Neural cell (in vitro differentiated cells): ENCODE results near the gene SLC37A3.

Experiments
- EP300 ChIP-seq: fragments of 450-650 bp; conservative IDR thresholded peaks from 2 replicates; pipeline ENCODE4 v1.6.1; 2014; ENCODE audit warnings: antibody characterized with exemption, mild to moderate bottlenecking, moderate library complexity; ENCODE audit not compliant: poor library complexity, severe bottlenecking
- EZH2 ChIP-seq: fragments of 200-600, 300-800 bp; shearing (Covaris generic), sonication (generic); IDR thresholded peaks from 2 replicates; pipeline ENCODE4 v1.6.1; 2014; ENCODE audit warnings: antibody characterized with exemption, low read length, borderline replicate concordance, mild to moderate bottlenecking; ENCODE audit not compliant: insufficient read depth, poor library complexity, severe bottlenecking
- POLR2AphosphoS5 ChIP-seq: IDR thresholded peaks from 2 replicates; pipeline ENCODE4 v1.6.1; 2012
- RAD21 ChIP-seq: fragments of 450-650 bp; conservative IDR thresholded peaks from 2 replicates; pipeline ENCODE4 v1.6.1; 2014; ENCODE audit warnings: antibody characterized with exemption, mild to moderate bottlenecking, moderate library complexity
- TAF1 ChIP-seq: IDR thresholded peaks from 2 replicates; pipeline ENCODE4 v1.6.1; 2012; ENCODE audit warnings: low read depth
- TF ChIP-seq, protein P1 (sequence below): fragments of 450-650 bp; IDR thresholded peaks from 2 replicates; pipeline ENCODE4 v1.5.1; 2014; ENCODE audit warnings: antibody characterized with exemption, mild to moderate bottlenecking, moderate library complexity; ENCODE audit not compliant: poor library complexity, severe bottlenecking
- TF ChIP-seq, protein P2 (sequence below): IDR thresholded peaks from 2 replicates; pipeline ENCODE4 v1.6.1; 2012; ENCODE audit warnings: borderline replicate concordance

GRCh38 chr7:140298213-140298612, 100.1 kb downstream of the SLC37A3 start:
- TF ChIP-seq POLR2AphosphoS5: no peak
- TF ChIP-seq, protein P1, sequence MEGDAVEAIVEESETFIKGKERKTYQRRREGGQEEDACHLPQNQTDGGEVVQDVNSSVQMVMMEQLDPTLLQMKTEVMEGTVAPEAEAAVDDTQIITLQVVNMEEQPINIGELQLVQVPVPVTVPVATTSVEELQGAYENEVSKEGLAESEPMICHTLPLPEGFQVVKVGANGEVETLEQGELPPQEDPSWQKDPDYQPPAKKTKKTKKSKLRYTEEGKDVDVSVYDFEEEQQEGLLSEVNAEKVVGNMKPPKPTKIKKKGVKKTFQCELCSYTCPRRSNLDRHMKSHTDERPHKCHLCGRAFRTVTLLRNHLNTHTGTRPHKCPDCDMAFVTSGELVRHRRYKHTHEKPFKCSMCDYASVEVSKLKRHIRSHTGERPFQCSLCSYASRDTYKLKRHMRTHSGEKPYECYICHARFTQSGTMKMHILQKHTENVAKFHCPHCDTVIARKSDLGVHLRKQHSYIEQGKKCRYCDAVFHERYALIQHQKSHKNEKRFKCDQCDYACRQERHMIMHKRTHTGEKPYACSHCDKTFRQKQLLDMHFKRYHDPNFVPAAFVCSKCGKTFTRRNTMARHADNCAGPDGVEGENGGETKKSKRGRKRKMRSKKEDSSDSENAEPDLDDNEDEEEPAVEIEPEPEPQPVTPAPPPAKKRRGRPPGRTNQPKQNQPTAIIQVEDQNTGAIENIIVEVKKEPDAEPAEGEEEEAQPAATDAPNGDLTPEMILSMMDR: no peak
- TF ChIP-seq EZH2: no peak
- TF ChIP-seq EP300: no peak
- no peak for TF ChIP-seq TAF1
- TF ChIP-seq, protein P2, sequence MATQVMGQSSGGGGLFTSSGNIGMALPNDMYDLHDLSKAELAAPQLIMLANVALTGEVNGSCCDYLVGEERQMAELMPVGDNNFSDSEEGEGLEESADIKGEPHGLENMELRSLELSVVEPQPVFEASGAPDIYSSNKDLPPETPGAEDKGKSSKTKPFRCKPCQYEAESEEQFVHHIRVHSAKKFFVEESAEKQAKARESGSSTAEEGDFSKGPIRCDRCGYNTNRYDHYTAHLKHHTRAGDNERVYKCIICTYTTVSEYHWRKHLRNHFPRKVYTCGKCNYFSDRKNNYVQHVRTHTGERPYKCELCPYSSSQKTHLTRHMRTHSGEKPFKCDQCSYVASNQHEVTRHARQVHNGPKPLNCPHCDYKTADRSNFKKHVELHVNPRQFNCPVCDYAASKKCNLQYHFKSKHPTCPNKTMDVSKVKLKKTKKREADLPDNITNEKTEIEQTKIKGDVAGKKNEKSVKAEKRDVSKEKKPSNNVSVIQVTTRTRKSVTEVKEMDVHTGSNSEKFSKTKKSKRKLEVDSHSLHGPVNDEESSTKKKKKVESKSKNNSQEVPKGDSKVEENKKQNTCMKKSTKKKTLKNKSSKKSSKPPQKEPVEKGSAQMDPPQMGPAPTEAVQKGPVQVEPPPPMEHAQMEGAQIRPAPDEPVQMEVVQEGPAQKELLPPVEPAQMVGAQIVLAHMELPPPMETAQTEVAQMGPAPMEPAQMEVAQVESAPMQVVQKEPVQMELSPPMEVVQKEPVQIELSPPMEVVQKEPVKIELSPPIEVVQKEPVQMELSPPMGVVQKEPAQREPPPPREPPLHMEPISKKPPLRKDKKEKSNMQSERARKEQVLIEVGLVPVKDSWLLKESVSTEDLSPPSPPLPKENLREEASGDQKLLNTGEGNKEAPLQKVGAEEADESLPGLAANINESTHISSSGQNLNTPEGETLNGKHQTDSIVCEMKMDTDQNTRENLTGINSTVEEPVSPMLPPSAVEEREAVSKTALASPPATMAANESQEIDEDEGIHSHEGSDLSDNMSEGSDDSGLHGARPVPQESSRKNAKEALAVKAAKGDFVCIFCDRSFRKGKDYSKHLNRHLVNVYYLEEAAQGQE: no peak
- no peak for TF ChIP-seq RAD21
